Stomach smooth muscle (tissue), 2 donors: ENCODE results near the gene UQCR10.

ENCODE experiments used
- H3K27ac ChIP-seq: one replicate; pipeline ENCODE4 v1.7.0; 2013; ENCODE audit warnings: mild to moderate bottlenecking, low read length, inconsistent platforms
- H3K27me3 ChIP-seq, 2 donors: one replicate each; pipeline ENCODE4 v1.7.0; 2013; ENCODE audit warnings: low read length in 2 of 2; ENCODE audit not compliant: insufficient read depth in 2 of 2, control insufficient read depth in 1 of 2
- H3K36me3 ChIP-seq, 2 donors: one replicate each; pipeline ENCODE4 v1.7.0; 2013; ENCODE audit warnings: low read length in 2 of 2; ENCODE audit not compliant: control insufficient read depth in 2 of 2, insufficient read depth in 2 of 2
- H3K4me1 ChIP-seq: one replicate; pipeline ENCODE4 v1.7.0; 2013; ENCODE audit warnings: low read length; ENCODE audit not compliant: control insufficient read depth, insufficient read depth
- H3K4me3 ChIP-seq, 2 donors: one replicate each; pipeline ENCODE4 v1.7.0; 2013; ENCODE audit warnings: low read length in 2 of 2
- H3K9ac ChIP-seq, 2 donors: one replicate each; pipeline ENCODE4 v1.7.0; 2013; ENCODE audit warnings: low read length in 2 of 2, mild to moderate bottlenecking in 1 of 2
- H3K9me3 ChIP-seq, 2 donors: one replicate each; pipeline ENCODE4 v1.7.0; 2013; ENCODE audit warnings: low read length in 2 of 2; ENCODE audit not compliant: control insufficient read depth in 2 of 2
- donor health status: healthy.
- donor health status: Pancreatic carcinoma.

The UQCR10 gene

DNA sequence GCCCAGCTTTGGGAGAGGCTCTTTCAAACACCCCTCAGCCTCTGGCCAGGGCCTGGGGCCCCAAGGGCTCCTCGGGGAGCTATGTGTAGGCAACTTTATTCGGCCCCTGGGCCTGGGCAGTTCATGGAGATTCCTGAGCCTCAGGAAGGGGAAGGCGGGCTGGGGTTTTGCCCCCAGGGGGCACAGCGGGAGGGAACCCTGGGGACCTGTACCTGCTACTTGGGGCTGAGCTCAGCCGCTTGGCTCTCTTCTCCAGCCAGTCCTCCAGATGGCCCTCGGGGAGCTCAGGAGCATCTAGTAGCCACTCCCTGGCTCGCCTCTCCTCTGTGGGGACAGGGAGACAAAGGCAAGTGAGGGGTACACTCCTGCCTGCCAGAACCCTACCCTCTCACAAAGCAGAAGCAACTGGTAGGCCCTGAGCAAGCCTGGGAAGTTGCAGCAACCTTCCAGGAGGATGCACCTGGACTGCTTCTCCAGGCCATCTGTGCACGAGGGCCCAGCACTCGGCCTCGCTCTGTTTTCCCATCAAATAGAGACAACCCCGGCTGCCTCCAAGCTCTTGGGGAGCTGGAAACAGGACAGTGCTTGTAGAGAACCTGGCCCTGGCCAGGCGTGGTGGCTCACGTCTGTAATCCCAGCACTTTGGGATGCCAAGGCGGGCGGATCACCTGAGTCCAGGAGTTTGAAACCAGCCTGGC, 28.9 kb upstream of the UQCR10 start:
- H3K9me3 ChIP-seq = no peaks in the 10 kb centered on the region
- no peaks in the 10 kb centered on the region for H3K4me1 ChIP-seq
- no peak overlapping the region for H3K4me3 ChIP-seq
- no peak overlapping the region for H3K27ac ChIP-seq
- no peaks in the 10 kb centered on the region for H3K27me3 ChIP-seq
- H3K36me3 ChIP-seq = peaks cover 18 to 23% of the 10 kb centered on the region in 2 donors
- no peak overlapping the region for H3K9ac ChIP-seq

DNA sequence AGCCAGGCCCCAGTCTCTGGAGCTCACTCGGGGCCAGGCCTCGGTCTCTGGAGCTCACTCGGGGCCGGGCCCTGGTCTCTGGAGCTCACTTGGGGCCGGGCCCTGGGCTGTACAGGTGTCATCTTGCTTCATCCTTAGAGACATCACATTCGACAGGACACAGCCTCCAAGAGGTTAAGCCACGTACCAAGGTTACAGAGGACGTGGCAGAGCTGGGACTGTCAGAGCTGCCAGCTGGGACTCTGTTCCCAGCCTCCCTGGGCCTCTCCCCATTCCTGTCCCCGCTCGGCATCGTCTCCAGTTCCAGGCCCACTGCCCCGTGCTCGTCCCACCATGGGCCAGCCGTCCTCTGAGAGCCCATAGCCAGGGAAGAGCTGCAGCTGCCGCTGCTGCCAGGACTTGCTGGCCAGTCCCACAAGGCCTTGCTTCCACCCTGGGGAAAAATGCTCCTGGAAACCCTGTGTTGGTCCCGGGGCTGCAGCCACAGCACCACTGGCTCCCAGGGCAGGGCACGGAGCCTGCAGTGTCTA, 27.8 kb upstream of the UQCR10 start:
- Histone ChIP-seq H3K4me1 (no peaks in the 10 kb centered on the region), H3K9me3 (no peaks in the 10 kb centered on the region), H3K9ac (no peak overlapping the region), H3K4me3 (no peak overlapping the region), H3K27me3 (no peaks in the 10 kb centered on the region), H3K36me3 (peaks cover 18 to 23% of the 10 kb centered on the region in 2 donors), H3K27ac (no peak overlapping the region)

DNA sequence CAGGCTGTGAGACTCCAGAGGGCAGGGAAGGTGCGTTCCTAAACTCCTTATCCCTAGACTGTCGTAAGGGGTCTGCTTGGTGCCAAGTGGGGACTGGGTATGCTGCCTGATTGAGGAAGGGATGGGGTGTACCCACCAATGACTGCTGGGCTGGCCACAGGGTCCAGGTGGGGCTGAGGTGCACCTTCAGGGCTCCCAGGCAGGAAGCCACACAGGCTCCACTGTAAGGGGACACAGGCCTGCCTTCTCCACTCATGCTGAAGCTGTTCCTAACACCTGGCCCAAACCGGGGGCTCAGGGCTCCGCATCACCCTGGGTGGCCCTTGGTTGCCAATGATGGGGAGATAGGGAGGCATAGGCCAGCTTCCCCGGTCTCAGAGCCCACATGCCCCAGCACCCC, 27.0 kb upstream of the UQCR10 start:
- no peak overlapping the region for H3K27ac ChIP-seq
- no peak overlapping the region for H3K4me3 ChIP-seq
- peaks cover 18 to 26% of the 10 kb centered on the region in 2 donors for H3K36me3 ChIP-seq
- no peak overlapping the region for H3K9ac ChIP-seq
- H3K9me3 ChIP-seq = no peaks in the 10 kb centered on the region
- no peaks in the 10 kb centered on the region for H3K27me3 ChIP-seq
- no peaks in the 10 kb centered on the region for H3K4me1 ChIP-seq

DNA sequence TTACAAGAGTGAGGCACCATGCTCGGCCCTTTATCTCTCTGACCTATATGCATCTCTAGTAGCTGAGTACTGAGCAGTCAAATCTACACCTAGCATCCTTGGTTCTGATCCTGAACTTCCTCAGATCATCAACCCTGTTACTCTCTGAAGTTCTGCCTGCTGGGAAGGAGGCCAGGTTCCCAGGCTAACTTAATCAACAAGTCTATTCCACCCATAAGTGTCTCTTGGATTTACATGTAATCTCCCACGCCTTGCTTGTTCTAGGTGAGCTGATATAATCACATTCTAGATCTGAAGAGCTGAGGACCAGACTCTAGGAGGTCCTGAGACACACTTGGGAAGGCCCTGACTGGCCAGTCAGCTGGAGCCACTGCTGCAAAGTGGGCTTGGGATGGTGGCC, 25.2 kb upstream of the UQCR10 start:
- H3K9me3 ChIP-seq = no peaks in the 10 kb centered on the region
- no peak overlapping the region for H3K27ac ChIP-seq
- no peak overlapping the region for H3K9ac ChIP-seq
- H3K4me1 ChIP-seq = no peaks in the 10 kb centered on the region
- no peaks in the 10 kb centered on the region for H3K27me3 ChIP-seq
- peaks cover 25 to 27% of the 10 kb centered on the region in 2 donors for H3K36me3 ChIP-seq
- no peak overlapping the region for H3K4me3 ChIP-seq

DNA sequence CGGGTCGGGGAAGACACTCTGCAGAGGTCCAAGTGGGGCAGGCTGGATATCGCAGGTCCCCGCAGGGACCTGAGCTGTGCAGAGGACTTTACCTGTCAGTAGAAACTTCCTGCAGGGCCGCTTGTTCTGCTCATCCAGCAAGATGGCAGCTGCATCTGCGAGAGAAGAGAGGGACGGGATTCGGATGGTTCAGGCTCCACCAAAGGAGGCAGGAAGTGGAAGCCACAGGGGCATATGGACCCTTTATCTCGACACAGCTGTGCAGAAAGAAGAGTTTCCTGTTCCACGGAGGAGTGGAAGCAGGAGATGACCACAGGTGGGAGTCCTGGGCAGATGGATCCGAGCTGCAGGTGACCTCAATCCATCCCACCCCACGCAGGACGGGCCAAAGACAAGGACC, 24.8 kb upstream of the UQCR10 start:
- Histone ChIP-seq H3K9me3 (no peaks in the 10 kb centered on the region), H3K27ac (no peak overlapping the region), H3K27me3 (no peaks in the 10 kb centered on the region), H3K9ac (no peak overlapping the region), H3K4me1 (no peaks in the 10 kb centered on the region), H3K36me3 (peaks cover 28 to 30% of the 10 kb centered on the region in 2 donors), H3K4me3 (no peak overlapping the region)

DNA sequence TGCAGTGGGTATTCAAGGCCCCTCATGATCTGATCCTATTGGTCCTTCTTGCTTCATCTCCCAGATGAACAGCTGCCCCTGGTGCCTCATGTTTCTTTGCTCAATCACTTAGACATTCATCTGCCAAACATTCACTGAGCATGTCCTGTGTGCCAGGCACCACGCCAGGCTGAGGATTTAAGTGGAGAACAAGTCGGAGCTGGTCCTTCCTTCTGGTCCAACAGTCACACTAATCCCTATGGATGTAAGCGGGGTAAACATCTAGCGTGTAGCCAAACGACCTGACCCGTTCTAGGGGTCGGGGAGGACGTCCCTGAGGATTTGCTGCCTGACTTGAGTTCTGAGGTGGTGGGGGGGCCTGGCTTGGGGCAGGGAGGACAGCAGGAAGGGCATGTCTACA, 22.3 kb upstream of the UQCR10 start:
- no peaks in the 10 kb centered on the region for H3K4me1 ChIP-seq
- H3K27ac ChIP-seq = no peak overlapping the region
- H3K36me3 ChIP-seq = peaks cover 30 to 40% of the 10 kb centered on the region in 2 donors
- H3K9ac ChIP-seq = no peak overlapping the region
- H3K4me3 ChIP-seq = no peak overlapping the region
- no peaks in the 10 kb centered on the region for H3K27me3 ChIP-seq
- no peaks in the 10 kb centered on the region for H3K9me3 ChIP-seq

DNA sequence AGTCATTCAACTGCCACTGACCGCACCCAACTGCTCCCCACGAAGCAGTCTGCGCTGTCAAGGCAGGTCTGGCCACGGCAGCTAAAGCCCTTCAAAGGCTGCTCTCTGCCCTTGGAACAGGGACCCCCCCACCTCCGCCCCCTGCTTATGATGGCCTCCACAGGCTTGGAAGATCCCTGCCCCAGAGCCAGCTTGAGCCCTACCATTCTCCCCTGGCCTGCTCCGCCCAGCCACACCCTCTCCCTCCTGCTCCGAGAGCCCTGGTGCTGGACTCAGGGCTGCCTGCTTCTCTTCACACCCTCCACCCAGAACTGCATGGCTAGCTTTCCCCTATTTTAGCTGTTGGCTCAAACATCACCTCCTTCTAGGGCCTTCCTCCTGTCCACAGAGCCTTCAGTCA, 19.3 kb upstream of the UQCR10 start:
- no peaks in the 10 kb centered on the region for H3K9me3 ChIP-seq
- H3K4me1 ChIP-seq = no peaks in the 10 kb centered on the region
- peaks cover 18 to 26% of the 10 kb centered on the region in 2 donors for H3K36me3 ChIP-seq
- no peak overlapping the region for H3K4me3 ChIP-seq
- no peak overlapping the region for H3K27ac ChIP-seq
- no peak overlapping the region for H3K9ac ChIP-seq
- H3K27me3 ChIP-seq = no peaks in the 10 kb centered on the region

DNA sequence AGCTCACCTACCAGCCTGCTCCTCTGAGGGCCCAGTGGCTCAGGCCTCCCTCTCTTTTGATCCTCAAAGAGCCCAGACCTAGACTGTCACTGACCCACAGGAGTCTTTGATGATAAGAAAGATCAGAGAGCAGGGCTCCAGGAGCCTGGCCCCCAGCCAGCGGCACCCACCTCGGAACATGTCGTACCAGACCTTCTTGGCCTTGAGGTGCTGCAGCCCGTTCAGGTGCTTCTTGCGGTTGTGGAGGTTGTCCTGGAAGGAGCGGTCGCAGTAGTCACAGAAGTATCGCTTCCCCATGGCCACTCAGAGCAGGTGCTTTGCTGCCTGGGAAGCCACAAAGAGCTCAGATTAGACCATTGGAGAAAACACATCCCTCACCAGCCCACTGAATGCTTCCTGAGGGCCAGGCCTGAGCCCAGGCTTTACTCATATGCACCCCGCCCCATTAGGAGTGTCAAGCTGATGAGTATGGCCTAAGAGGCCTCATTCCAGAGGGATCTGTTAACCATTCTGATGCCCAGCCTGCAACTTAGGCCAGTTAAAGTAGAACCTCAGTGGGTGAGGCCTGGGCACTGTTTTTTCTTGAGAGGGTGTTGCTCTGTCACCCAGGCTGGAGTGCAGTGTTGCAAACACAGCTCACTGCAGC, 18.8 kb upstream of the UQCR10 start:
- H3K9ac ChIP-seq = no peak overlapping the region
- no peaks in the 10 kb centered on the region for H3K4me1 ChIP-seq
- no peaks in the 10 kb centered on the region for H3K9me3 ChIP-seq
- H3K4me3 ChIP-seq = no peak overlapping the region
- peaks cover 18 to 26% of the 10 kb centered on the region in 2 donors for H3K36me3 ChIP-seq
- H3K27ac ChIP-seq = no peak overlapping the region
- no peaks in the 10 kb centered on the region for H3K27me3 ChIP-seq

DNA sequence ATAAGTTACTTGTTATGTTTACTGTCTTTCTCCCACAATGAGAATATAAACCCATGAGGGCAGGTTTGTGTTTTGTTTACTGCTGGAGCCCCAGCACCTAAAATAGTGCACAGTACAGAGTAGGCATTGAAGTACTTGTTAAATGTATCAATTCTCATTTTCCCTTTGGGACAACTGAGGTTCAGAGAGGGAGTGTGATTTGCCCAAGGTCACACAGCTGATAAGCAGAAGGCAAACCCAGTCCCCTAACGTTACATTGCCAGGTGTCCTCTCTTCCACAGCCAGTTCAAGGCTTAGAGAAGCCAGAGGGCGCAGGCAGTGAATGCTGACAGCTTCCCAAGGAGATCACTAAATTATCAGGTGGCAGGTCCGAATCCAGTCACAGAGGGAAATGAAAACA, 17.1 kb upstream of the UQCR10 start:
- H3K9me3 ChIP-seq = no peaks in the 10 kb centered on the region
- H3K4me3 ChIP-seq = no peak overlapping the region
- H3K27me3 ChIP-seq = no peaks in the 10 kb centered on the region
- peaks cover 18 to 29% of the 10 kb centered on the region in 2 donors for H3K36me3 ChIP-seq
- no peak overlapping the region for H3K9ac ChIP-seq
- no peaks in the 10 kb centered on the region for H3K4me1 ChIP-seq
- no peak overlapping the region for H3K27ac ChIP-seq

DNA sequence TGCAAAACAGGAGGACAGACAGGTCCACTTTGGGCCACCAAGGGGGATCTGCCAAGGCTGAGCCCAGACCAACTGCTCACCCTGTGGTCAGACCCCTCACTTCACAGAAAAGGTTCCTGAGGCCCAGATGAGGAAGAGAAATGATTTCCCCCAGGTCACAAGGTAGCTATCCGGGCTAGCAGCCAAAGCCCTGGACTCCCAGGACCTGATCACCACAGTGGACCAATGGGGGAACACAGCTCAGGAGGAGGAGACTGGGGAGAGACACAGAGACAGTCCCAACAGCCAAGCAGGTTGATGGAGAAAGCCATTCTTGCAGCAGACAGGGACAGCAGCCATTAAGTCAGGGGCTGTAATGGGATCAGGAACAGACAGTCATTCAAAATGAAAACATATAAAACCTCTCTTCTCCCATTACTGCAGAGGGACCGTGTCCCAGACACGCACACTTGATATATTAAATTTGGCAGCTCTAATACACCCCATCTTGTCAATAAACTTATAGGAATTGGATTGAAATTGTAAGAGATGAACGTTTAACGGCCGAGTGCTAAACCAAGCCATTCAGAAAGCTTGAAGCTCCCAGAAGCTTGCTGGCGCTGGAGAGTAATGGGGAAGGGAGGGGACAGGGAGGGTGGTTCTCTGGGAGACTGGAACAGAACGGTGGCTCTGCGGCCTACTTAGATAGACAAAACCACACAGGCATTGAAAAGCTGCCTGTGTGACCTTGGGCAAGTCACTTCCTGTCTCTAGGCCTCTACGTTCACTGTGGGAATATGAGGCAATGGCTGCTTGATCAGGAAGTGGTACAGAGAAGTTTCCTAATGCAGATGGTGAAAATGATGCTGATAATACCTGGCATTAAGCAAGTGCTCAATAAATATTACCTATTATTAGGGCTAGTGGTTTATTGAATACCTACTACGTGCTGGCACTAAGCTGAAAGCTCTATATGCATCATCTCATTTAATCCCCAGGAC, 16.3 kb upstream of the UQCR10 start:
- no peak overlapping the region for H3K27ac ChIP-seq
- H3K9me3 ChIP-seq = no peaks in the 10 kb centered on the region
- H3K36me3 ChIP-seq = peaks cover 15 to 26% of the 10 kb centered on the region in 2 donors
- H3K4me1 ChIP-seq = no peaks in the 10 kb centered on the region
- no peak overlapping the region for H3K4me3 ChIP-seq
- H3K27me3 ChIP-seq = no peaks in the 10 kb centered on the region
- no peak overlapping the region for H3K9ac ChIP-seq
